Activated CD4-positive, alpha-beta T cell treated with anti-CD3 and anti-CD28 coated beads for 36 hours (primary cell): Measurements from ENCODE around the gene CELA1. TPM values are rescaled to one million over a fixed set of nuclear protein-coding genes. Genes with fewer than 3 reads are reported as not detected.

ENCODE experiments used
- ATAC-seq: fragments of 200-7000 bp; cut with Tn5 transposase; one replicate; pipeline ENCODE4 v1.10.0; 2021; ENCODE audit warnings: mild to moderate bottlenecking, moderate library complexity
- CTCF ChIA-PET: fragments of 350-600 bp; sonication (Branson Sonifier 250); formaldehyde crosslinking; loops from one replicate; lab custom pipeline; 2021; ENCODE audit warnings: antibody characterized with exemption; lab: Charles Lee
- POLR2A ChIA-PET: fragments of 350-600 bp; sonication (Branson Sonifier 250); formaldehyde crosslinking; loops from one replicate; lab custom pipeline; 2021; ENCODE audit warnings: antibody characterized with exemption, inconsistent platforms; lab: Charles Lee
- DNase-seq: peaks from one replicate; pipeline ENCODE4 v3.0.0-alpha.2; 2020
- H3K27ac Mint-ChIP-seq: one replicate; pipeline ENCODE4 v1.8.0; 2021; ENCODE audit warnings: mixed read lengths
- H3K27me3 Mint-ChIP-seq: one replicate; pipeline ENCODE4 v1.8.0; 2021; ENCODE audit warnings: mixed read lengths
- H3K36me3 Mint-ChIP-seq: one replicate; pipeline ENCODE4 v1.8.0; 2021; ENCODE audit warnings: low read depth, mixed read lengths
- H3K4me1 Mint-ChIP-seq: one replicate; pipeline ENCODE4 v1.8.0; 2021; ENCODE audit warnings: mixed read lengths
- H3K4me3 Mint-ChIP-seq: one replicate; pipeline ENCODE4 v1.8.0; 2021; ENCODE audit warnings: mild to moderate bottlenecking, moderate library complexity, mixed read lengths
- H3K9me3 Mint-ChIP-seq: one replicate; pipeline ENCODE4 v1.8.0; 2021; ENCODE audit warnings: low read depth, mixed read lengths
- intact Hi-C, 2 experiments: fragments of 100-400 bp; cut with DNase I in 1 of 2; cut with micrococcal nuclease in 1 of 2; formaldehyde crosslinking; loops; one replicate each; pipeline versions ENCODE4 v1.14.2 to v1.15.1; 2022 to 2024; cut with DNase I, micrococcal nuclease
- total RNA-seq, 2 experiments: library from RNA; stranded (reverse); gene quantifications; one replicate each; pipeline ENCODE4 v1.2.3, GENCODE V29; 2021

Gene CELA1
- total RNA-seq, 2 experiments from 2014 or later: 0.18 TPM; not detected in 1

GRCh38 chr12:51374361-51374760, 27.9 kb upstream of the CELA1 start:
- Mint-ChIP-seq H3K36me3 (peaks cover 49% of the 10 kb centered on the region), H3K9me3 (no peaks in the 10 kb centered on the region), H3K27me3 (no peaks in the 10 kb centered on the region), H3K4me3 (no peak overlapping the region), H3K27ac (peak overlapping the region; percentile 52), H3K4me1 (peaks cover 54% of the 10 kb centered on the region)
- intact Hi-C loops: no loop called here
- ChIA-PET CTCF (interaction anchor here (0.6 to 2.0 kb wide), 2 partner anchors 12 to 615 kb away, joined by 3 to 5 read pairs; no protein-coding TSS in a partner anchor), POLR2A (no interaction called here)
- no peak for DNase-seq
- no peak for ATAC-seq

GRCh38 chr12:51373187-51373586, 26.7 kb upstream of the CELA1 start:
- Mint-ChIP-seq H3K27me3 (no peaks in the 10 kb centered on the region), H3K36me3 (peaks cover 49% of the 10 kb centered on the region), H3K9me3 (no peaks in the 10 kb centered on the region), H3K4me3 (no peak overlapping the region), H3K4me1 (peaks cover 60% of the 10 kb centered on the region), H3K27ac (peak overlapping the region; percentile 32)
- no peak for DNase-seq
- ChIA-PET POLR2A (interaction anchor here (0.7 to 1.7 kb wide), 2 partner anchors 13 to 21 kb away, joined by 3 to 9 read pairs; no protein-coding TSS in a partner anchor), CTCF (interaction anchor here (2.0 kb wide), 1 partner anchor 13 kb away, joined by 5 read pairs; no protein-coding TSS in a partner anchor)
- ATAC-seq: no peak
- intact Hi-C loops: no loop called here

DNA sequence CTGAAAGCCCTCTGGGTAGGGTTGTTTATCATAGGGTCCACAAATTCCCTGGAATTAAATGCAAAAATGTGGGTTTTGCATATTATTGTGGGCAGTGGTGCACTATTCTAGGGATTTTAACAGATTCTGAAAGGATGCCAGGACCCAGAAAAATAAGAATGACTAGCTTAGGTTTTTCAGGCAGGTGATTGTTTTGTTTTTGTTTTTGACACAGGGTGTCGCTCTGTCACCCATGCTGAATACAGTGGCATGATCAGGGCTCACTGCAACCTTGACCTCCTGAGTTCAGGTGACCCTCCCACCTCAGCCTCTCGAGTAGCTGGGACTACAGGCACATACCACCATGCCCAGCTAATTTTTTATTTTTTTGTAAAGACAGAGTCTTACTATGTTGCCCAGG, 25.5 kb upstream of the CELA1 start:
- Mint-ChIP-seq H3K4me1 (peaks cover 67% of the 10 kb centered on the region), H3K27me3 (no peaks in the 10 kb centered on the region), H3K4me3 (no peak overlapping the region), H3K36me3 (peaks cover 40% of the 10 kb centered on the region), H3K27ac (no peak overlapping the region), H3K9me3 (no peaks in the 10 kb centered on the region)
- DNase-seq (no peak), ATAC-seq (no peak)
- POLR2A ChIA-PET: interaction anchor here (1.7 kb wide), 1 partner anchor 14 kb away, joined by 9 read pairs; no protein-coding TSS in a partner anchor
- CTCF ChIA-PET: no interaction called here
- intact Hi-C loops: no loop called here

- ChIA-PET CTCF (interaction anchor here (0.7 kb wide), 1 partner anchor 12 kb away, joined by 5 read pairs; no protein-coding TSS in a partner anchor), POLR2A (interaction anchor here (1.7 kb wide), 1 partner anchor 14 kb away, joined by 9 read pairs; no protein-coding TSS in a partner anchor)
- Mint-ChIP-seq H3K36me3 (peaks cover 36% of the 10 kb centered on the region), H3K4me3 (no peak overlapping the region), H3K9me3 (no peaks in the 10 kb centered on the region), H3K4me1 (peaks cover 67% of the 10 kb centered on the region), H3K27me3 (no peaks in the 10 kb centered on the region), H3K27ac (no peak overlapping the region)
- DNase-seq: no peak
- no peak for ATAC-seq
- intact Hi-C loops: no loop called here
These were observed 24.9 kb upstream of the CELA1 start for GRCh38 chr12:51371295-51371953.

DNA sequence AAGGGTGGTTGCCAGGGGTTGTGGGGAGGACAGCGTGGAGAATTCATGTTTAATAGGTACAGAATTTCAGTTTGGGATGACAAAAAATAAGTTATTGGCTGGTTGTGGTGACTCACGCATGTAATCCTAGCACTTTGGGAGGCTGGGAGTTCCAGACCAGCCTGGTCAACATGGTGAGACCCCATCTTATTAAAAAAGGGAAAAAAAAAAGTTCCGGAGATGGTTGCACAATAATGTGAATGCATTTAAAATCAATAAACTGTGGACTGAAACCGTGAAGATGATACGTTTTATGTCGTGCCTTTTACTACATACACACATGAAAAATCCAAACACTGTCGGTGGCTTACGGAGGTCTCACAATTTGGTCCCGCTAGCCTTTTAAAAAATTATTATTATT, 24.2 kb upstream of the CELA1 start:
- ChIA-PET CTCF (interaction anchor here (0.7 kb wide), 1 partner anchor 12 kb away, joined by 5 read pairs; no protein-coding TSS in a partner anchor), POLR2A (no interaction called here)
- Mint-ChIP-seq H3K4me3 (no peak overlapping the region), H3K27ac (no peak overlapping the region), H3K27me3 (no peaks in the 10 kb centered on the region), H3K36me3 (peaks cover 36% of the 10 kb centered on the region), H3K9me3 (no peaks in the 10 kb centered on the region), H3K4me1 (peaks cover 67% of the 10 kb centered on the region)
- DNase-seq: no peak
- intact Hi-C loops: no loop called here
- ATAC-seq: no peak

DNA sequence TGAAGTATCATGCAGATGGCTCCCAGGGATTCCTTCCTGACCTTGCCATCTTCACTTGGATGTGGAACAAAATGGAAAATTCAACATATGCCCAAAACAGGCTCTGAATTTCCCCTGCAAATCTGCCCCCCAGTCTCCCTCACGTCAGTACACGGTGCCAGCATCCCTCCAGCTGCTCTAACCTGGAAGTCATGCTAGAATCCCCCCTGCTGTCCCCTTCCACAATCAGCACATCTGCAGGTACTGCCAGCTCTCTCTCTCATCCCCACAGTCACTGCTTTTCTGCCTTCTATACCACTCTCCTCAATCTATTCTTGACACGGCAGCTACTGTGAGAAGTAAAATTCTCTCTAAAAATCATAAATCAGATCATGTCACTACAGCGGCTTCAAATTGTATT, 23.1 kb upstream of the CELA1 start:
- CTCF ChIA-PET: interaction anchor here (0.8 to 1.5 kb wide), 9 partner anchors 12 to 162 kb away, joined by 3 to 7 read pairs (median 4); partner anchors contain the start of gene DAZAP2
- intact Hi-C loops: loop anchor here (1.0 kb wide), 3 partner anchors 22 to 602 kb away; partner anchors contain the start of gene GALNT6 (in 2 of the 2)
- ATAC-seq (no peak), DNase-seq (no peak)
- Mint-ChIP-seq H3K9me3 (no peaks in the 10 kb centered on the region), H3K27ac (peak overlapping the region; percentile 77), H3K4me3 (peak overlapping the region; percentile 64), H3K4me1 (peaks cover 59% of the 10 kb centered on the region), H3K27me3 (no peaks in the 10 kb centered on the region), H3K36me3 (peaks cover 29% of the 10 kb centered on the region)
- POLR2A ChIA-PET: interaction anchor here (1.0 to 1.3 kb wide), 6 partner anchors 9 to 606 kb away, joined by 3 to 9 read pairs (median 3); no protein-coding TSS in a partner anchor

DNA sequence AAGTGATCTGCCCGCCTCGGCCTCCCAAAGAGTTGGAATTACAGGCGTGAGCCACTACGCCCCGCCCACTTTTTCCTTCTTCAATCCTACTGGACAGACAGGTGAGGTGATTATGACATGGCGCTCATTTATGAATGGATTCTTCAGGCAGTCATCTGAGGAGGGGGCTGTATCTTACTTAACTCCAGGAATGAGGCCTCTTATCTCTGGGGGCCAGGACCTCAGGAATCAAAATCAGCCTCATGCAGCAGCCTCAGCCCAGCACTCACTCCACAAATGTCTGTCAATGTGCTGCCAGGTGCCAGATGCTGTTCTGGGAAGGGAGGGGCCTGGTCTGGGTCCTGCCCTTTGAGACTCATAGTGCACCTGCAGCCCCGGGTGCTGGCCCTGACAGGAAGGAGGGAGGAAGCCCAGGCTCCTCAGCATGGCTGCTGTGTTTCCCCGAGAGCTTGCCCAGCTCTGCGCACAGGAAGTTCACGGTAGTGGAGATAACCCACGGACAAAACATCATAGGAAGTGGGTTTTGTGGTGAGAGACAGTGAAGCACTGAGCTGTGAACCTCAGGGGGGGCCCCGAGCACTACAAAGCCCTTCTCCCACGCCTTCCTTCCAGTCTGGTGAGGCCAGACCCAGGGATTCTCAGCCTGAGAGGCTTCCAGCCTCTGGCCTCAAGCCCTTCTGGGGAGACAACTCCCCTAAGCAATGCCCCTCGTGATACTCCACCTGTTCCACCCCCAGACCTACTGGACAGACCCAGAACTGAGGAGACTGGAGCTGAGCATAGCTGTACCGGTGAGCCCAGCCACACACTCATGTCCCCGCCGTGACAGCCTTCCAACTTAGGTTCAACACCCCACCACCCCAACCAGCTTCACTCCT, 22.4 kb upstream of the CELA1 start:
- intact Hi-C loops: loop anchor here (1.0 kb wide), 3 partner anchors 22 to 602 kb away; partner anchors contain the start of gene GALNT6 (in 2 of the 2)
- Mint-ChIP-seq H3K27ac (peak overlapping the region; percentile 77), H3K4me3 (peak overlapping the region; percentile 64), H3K4me1 (peaks cover 59% of the 10 kb centered on the region), H3K36me3 (peaks cover 24% of the 10 kb centered on the region), H3K27me3 (no peaks in the 10 kb centered on the region), H3K9me3 (no peaks in the 10 kb centered on the region)
- DNase-seq (peak; percentile 94), ATAC-seq (peak; percentile 97)
- CTCF ChIA-PET: interaction anchor here (0.8 to 1.5 kb wide), 13 partner anchors 12 to 163 kb away, joined by 3 to 7 read pairs (median 4); partner anchors contain the start of genes CELA1 and DAZAP2
- POLR2A ChIA-PET: interaction anchor here (0.6 to 1.3 kb wide), 7 partner anchors 10 to 606 kb away, joined by 3 to 9 read pairs (median 3); no protein-coding TSS in a partner anchor

DNA sequence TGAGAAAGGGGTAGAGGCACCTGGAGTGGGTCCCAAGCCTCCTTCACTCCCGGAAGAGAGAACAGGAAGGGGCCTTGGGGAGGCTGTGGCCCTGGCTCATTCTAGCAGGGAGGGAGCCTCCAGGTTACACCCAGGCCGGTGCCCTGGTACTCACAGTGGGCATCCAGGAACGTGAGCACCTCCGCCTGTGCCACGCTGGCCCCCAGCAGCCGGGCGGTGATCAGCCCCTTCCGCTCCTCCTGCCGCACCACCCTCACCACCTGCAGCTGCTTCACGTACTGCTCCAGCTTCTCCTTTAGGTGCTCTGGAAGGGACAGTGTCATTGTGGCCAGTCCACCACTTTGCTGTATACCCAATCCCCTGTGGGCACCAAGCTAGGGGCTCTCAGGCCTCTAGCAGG, 18.8 kb upstream of the CELA1 start:
- no peaks in the 10 kb centered on the region for H3K27me3 Mint-ChIP-seq
- ChIA-PET POLR2A (no interaction called here), CTCF (interaction anchor here (1.3 kb wide), 1 partner anchor 24 kb away, joined by 9 read pairs; no protein-coding TSS in a partner anchor)
- intact Hi-C loops: no loop called here
- H3K4me3 Mint-ChIP-seq: no peak overlapping the region
- H3K36me3 Mint-ChIP-seq: peaks cover 11% of the 10 kb centered on the region
- no peak overlapping the region for H3K27ac Mint-ChIP-seq
- H3K9me3 Mint-ChIP-seq: no peaks in the 10 kb centered on the region
- peaks cover 29% of the 10 kb centered on the region for H3K4me1 Mint-ChIP-seq
- ATAC-seq (no peak), DNase-seq (no peak)

- DNase-seq: no peak
- Mint-ChIP-seq H3K36me3 (peaks cover 8% of the 10 kb centered on the region), H3K27me3 (no peaks in the 10 kb centered on the region), H3K27ac (no peak overlapping the region), H3K9me3 (no peaks in the 10 kb centered on the region), H3K4me1 (peaks cover 16% of the 10 kb centered on the region), H3K4me3 (no peak overlapping the region)
- ChIA-PET POLR2A (no interaction called here), CTCF (no interaction called here)
- intact Hi-C loops: no loop called here
- ATAC-seq: no peak
These were observed 17.5 kb upstream of the CELA1 start for GRCh38 chr12:51364001-51364400.

DNA sequence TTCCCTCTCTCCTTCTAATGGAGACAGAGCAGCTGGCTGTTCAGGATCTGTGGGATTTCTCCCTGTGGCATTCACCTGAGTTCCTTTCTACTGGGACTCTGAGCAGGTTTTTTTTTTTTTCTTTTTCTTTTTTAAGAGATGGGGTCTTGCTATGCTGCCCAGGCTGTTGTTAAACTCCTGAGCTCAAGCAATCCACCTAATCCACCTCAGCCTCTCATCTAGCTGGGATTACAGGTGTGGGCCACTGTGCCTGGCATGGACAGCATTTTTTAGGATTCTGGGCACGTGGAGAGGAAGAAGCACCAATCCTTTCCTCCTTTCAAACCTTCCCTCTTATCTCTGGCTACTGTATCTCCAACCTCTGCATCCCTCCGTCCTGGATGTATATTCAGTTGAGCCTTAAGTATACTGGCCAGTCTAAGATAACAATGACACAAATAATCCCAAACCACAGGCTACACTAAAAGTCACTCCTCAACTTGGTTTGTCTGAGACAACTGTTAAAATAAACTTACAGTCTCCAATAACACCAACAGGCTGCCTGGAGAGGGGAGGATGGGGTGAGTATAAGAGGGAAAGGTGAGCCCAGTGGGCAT, 16.4 kb upstream of the CELA1 start:
- no peak overlapping the region for H3K4me3 Mint-ChIP-seq
- intact Hi-C loops: no loop called here
- H3K4me1 Mint-ChIP-seq: peaks cover 9% of the 10 kb centered on the region
- ChIA-PET POLR2A (no interaction called here), CTCF (no interaction called here)
- ATAC-seq (no peak), DNase-seq (no peak)
- H3K9me3 Mint-ChIP-seq: no peaks in the 10 kb centered on the region
- peaks cover 12% of the 10 kb centered on the region for H3K36me3 Mint-ChIP-seq
- no peak overlapping the region for H3K27ac Mint-ChIP-seq
- no peaks in the 10 kb centered on the region for H3K27me3 Mint-ChIP-seq

- Mint-ChIP-seq H3K27ac (no peak overlapping the region), H3K9me3 (no peaks in the 10 kb centered on the region), H3K36me3 (peaks cover 13% of the 10 kb centered on the region), H3K4me3 (no peak overlapping the region), H3K4me1 (peaks cover 10% of the 10 kb centered on the region), H3K27me3 (no peaks in the 10 kb centered on the region)
- no peak for DNase-seq
- ATAC-seq: no peak
- intact Hi-C loops: no loop called here
- CTCF ChIA-PET: no interaction called here
- POLR2A ChIA-PET: no interaction called here
These were observed 15.8 kb upstream of the CELA1 start for GRCh38 chr12:51362307-51362706.
